GM12878 (cell line): Measurements from ENCODE around the gene LSM7. TPM values are rescaled to one million over a fixed set of nuclear protein-coding genes. Genes with fewer than 3 reads are reported as not detected.

ENCODE experiments used
- ATAC-seq: fragments of 200-7000 bp; cut with Tn5 transposase; 3 replicates; pipeline ENCODE4 v1.9.1; 2020; ENCODE audit warnings: mild to moderate bottlenecking, moderate library complexity
- BruUV-seq: library from RNA; stranded (reverse); fragments of 400-500 nt; replicated peaks from 2 replicates; lab custom pipeline; 2021; lab: Mats Ljungman, UMichigan
- CTCF ChIA-PET: fragments of 300-600 bp; sonication (Branson Sonifier 250); formaldehyde crosslinking; extraction: SDS; loops from one replicate; lab custom pipeline; 2021; ENCODE audit warnings: inconsistent platforms; lab: Yijun Ruan, JAX
- POLR2A ChIA-PET: fragments of 350-600 bp; formaldehyde crosslinking; extraction: SDS; loops from one replicate; lab custom pipeline; 2021; ENCODE audit warnings: inconsistent platforms; lab: Charles Lee
- RAD21 ChIA-PET: fragments of 300-600 bp; sonication (Branson Sonifier 250); formaldehyde crosslinking; loops from one replicate; lab custom pipeline; 2023; ENCODE audit warnings: antibody characterized with exemption; ENCODE audit not compliant: unreplicated experiment; lab: Charles Lee
- SMC1A ChIA-PET: fragments of 300-600 bp; sonication (Branson Sonifier 250); formaldehyde crosslinking; loops from one replicate; lab custom pipeline; 2023; ENCODE audit not compliant: unreplicated experiment, uncharacterized antibody; lab: Charles Lee
- DNase-seq: peaks from one replicate; pipeline ENCODE4 v3.0.0-alpha.2; 2011; ENCODE audit warnings: low read depth, low spot score
- FAIRE-seq: peaks from 3 replicates; lab custom pipeline; 2011; peaks lifted over from hg19 to GRCh38; lab: Jason Lieb, UNC
- H2AFZ ChIP-seq: 2 replicates; pipeline ENCODE4 v1.6.0; 2011; ENCODE audit warnings: low read depth, low read length, control low read depth; ENCODE audit not compliant: control insufficient read depth
- H3K27ac ChIP-seq: 2 replicates; pipeline ENCODE4 v1.5.1; 2011; ENCODE audit warnings: control low read depth; ENCODE audit not compliant: control insufficient read depth, insufficient read depth
- H3K27me3 ChIP-seq, 2 experiments: replicated peaks in 1 of 2; 2 replicates each; pipeline versions ENCODE4 v1.6.0 to v1.6.1; 2011; ENCODE audit warnings: low read length in 1 of 2; ENCODE audit not compliant: control insufficient read depth in 2 of 2, insufficient read depth in 2 of 2
- H3K36me3 ChIP-seq, 2 experiments: 2 replicates each; pipeline ENCODE4 v1.5.1; 2011; ENCODE audit warnings: low read length in 1 of 2; ENCODE audit not compliant: control insufficient read depth in 2 of 2, insufficient read depth in 2 of 2
- H3K4me1 ChIP-seq: 2 replicates; pipeline ENCODE4 v1.6.1; 2011; ENCODE audit warnings: mild to moderate bottlenecking, low read length, moderate library complexity, mixed read lengths; ENCODE audit not compliant: control insufficient read depth, insufficient read depth
- H3K4me2 ChIP-seq: 2 replicates; pipeline ENCODE4 v1.6.0; 2011; ENCODE audit warnings: control low read depth; ENCODE audit not compliant: control insufficient read depth, insufficient read depth
- H3K4me3 ChIP-seq: fragments of 200-600 bp; sonication (generic); 2 replicates; pipeline ENCODE4 v1.5.1; 2016
- H3K79me2 ChIP-seq: 2 replicates; pipeline ENCODE4 v1.6.0; 2011; ENCODE audit warnings: low read length; ENCODE audit not compliant: control insufficient read depth, insufficient read depth
- H3K9ac ChIP-seq: 2 replicates; pipeline ENCODE4 v1.8.0; 2011; ENCODE audit warnings: low read length, control low read depth, mixed read lengths; ENCODE audit not compliant: control insufficient read depth, insufficient read depth
- H3K9me3 ChIP-seq: replicated peaks from 3 replicates; pipeline ENCODE4 v1.5.1; 2011; ENCODE audit warnings: mild to moderate bottlenecking, low read length; ENCODE audit not compliant: control insufficient read depth, insufficient read depth
- H4K20me1 ChIP-seq: 2 replicates; pipeline ENCODE4 v1.6.0; 2011; ENCODE audit not compliant: control insufficient read depth, insufficient read depth
- ATF2 ChIP-seq: IDR thresholded peaks from 2 replicates; pipeline ENCODE4 v1.6.1; 2012; ENCODE audit warnings: low read length, inconsistent platforms
- BHLHE40 ChIP-seq, 2 experiments: fragments of 450-650 bp in 1 of 2; IDR thresholded peaks; 2 replicates each; pipeline ENCODE4 v1.6.1; 2011 to 2017; ENCODE audit warnings: low read depth in 2 of 2, borderline replicate concordance in 1 of 2, improper control_type of control experiment in 1 of 2, low read length in 1 of 2, mild to moderate bottlenecking in 1 of 2
- BMI1 ChIP-seq: fragments of 450-650 bp; IDR thresholded peaks from 2 replicates; pipeline ENCODE4 v1.6.1; 2016; ENCODE audit warnings: mild to moderate bottlenecking, moderate library complexity, borderline replicate concordance
- CBFB ChIP-seq: IDR thresholded peaks from 2 replicates; pipeline ENCODE4 v1.6.1; 2016; ENCODE audit warnings: antibody characterized with exemption, low read depth
- ESRRA ChIP-seq: IDR thresholded peaks from 2 replicates; pipeline ENCODE4 v1.6.1; 2012; ENCODE audit warnings: mild to moderate bottlenecking, low read length, improper control_type of control experiment
- HDAC2 ChIP-seq: fragments of 200-600 bp; sonication (generic); IDR thresholded peaks from 2 replicates; pipeline ENCODE4 v1.6.1; 2017
- NR2F1 ChIP-seq: fragments of 450-650 bp; conservative IDR thresholded peaks from 2 replicates; pipeline ENCODE4 v1.6.1; 2017; ENCODE audit warnings: mild to moderate bottlenecking
- NRF1 ChIP-seq: conservative IDR thresholded peaks from 2 replicates; pipeline ENCODE4 v1.6.1; 2011; ENCODE audit warnings: mild to moderate bottlenecking, low read depth, low read length, improper control_type of control experiment
- RUNX3 ChIP-seq: IDR thresholded peaks from 2 replicates; pipeline ENCODE4 v1.6.1; 2012; ENCODE audit warnings: low read length, inconsistent platforms
- SIN3A ChIP-seq: IDR thresholded peaks from 2 replicates; pipeline ENCODE4 v1.6.1; 2012; ENCODE audit warnings: low read depth, low read length, improper control_type of control experiment
- SKIL ChIP-seq: fragments of 450-650 bp; IDR thresholded peaks from 2 replicates; pipeline ENCODE4 v1.6.1; 2017; ENCODE audit warnings: mild to moderate bottlenecking, low read depth, inconsistent platforms; ENCODE audit not compliant: poor library complexity, severe bottlenecking
- STAT3 ChIP-seq: IDR thresholded peaks from 2 replicates; pipeline ENCODE4 v1.6.1; 2011; ENCODE audit warnings: low read depth, low read length, improper control_type of control experiment
- TCF7 ChIP-seq: IDR thresholded peaks from 2 replicates; pipeline ENCODE4 v1.6.1; 2014; ENCODE audit warnings: antibody characterized with exemption, borderline replicate concordance
- USF1 ChIP-seq: IDR thresholded peaks from 2 replicates; pipeline ENCODE4 v1.6.1; 2011; ENCODE audit warnings: borderline replicate concordance, low read depth, mild to moderate bottlenecking, moderate library complexity, mixed read lengths, low read length; ENCODE audit not compliant: insufficient read depth; ENCODE audit errors: extremely low read length
- YBX1 ChIP-seq: fragments of 450-650 bp; IDR thresholded peaks from 2 replicates; pipeline ENCODE4 v1.6.1; 2016; ENCODE audit warnings: antibody characterized with exemption
- ZNF217 ChIP-seq: fragments of 450-650 bp; IDR thresholded peaks from 2 replicates; pipeline ENCODE4 v1.6.1; 2017; ENCODE audit warnings: antibody characterized with exemption, mild to moderate bottlenecking
- ZZZ3 ChIP-seq: IDR thresholded peaks from 2 replicates; pipeline ENCODE4 v1.6.1; 2011; ENCODE audit warnings: low read depth; ENCODE audit not compliant: control insufficient read depth, insufficient read length
- WGBS: methylation state at CpG from one replicate; pipeline ENCODE4 v1.1.6; 2016; ENCODE audit warnings: low lambda C conversion rate; ENCODE audit not compliant: insufficient replicate concordance, insufficient coverage; ENCODE audit errors: missing lambda C conversion rate; 5-methylcytosine and 5-hydroxymethylcytosine counted together
- in situ Hi-C: fragments of 300-500 bp; cut with MboI; formaldehyde crosslinking; loops from 9 replicates; pipeline ENCODE4 v1.14.3; 2018; ENCODE audit warnings: mixed read lengths
- intact Hi-C: fragments of 100-400 bp; cut with micrococcal nuclease; formaldehyde crosslinking; loops from one replicate; pipeline ENCODE4 v1.14.2; 2022; ENCODE audit not compliant: unreplicated experiment
- polyA plus RNA-seq, 11 experiments: library from polyadenylated mRNA; depleted of rRNA in 4 of 11; unstranded in 6 of 11; stranded (reverse) in 5 of 11; fragments of >200 nt; fragmentation: Nextera tagmentation in 4 of 11; fragmentation: Illumina TruSeq in 1 of 11; extraction: Ambion mirVana in 4 of 11; extraction: Trizol in 1 of 11; gene quantifications; 1 replicate in 1 of 11; 2 replicates in 10 of 11; pipeline versions ENCODE4 v1.2.1 to v1.2.3, GENCODE V29; 2011 to 2016; ENCODE audit warnings: inconsistent platforms in 2 of 11, missing spikeins in 2 of 11, low read depth in 1 of 11
- total RNA-seq, 4 experiments: library from RNA; depleted of rRNA in 3 of 4; stranded (reverse); fragments of >200 nt in 3 of 4; fragmentation: Illumina TruSeq in 1 of 4; extraction: Trizol in 1 of 4; gene quantifications; 2 replicates each; pipeline versions ENCODE4 v1.2.1 to v1.2.3, GENCODE V29; 2013 to 2021

Gene LSM7
- total and polyA plus RNA-seq, 10 of the 15 experiments (the other 5 are each of a cell fraction or from before 2014, with no cell fraction given) = 24.4 to 424 (median 217) TPM

GRCh38 chr19:2317756-2318155 is 10.6 kb downstream of the LSM7 start:
- Histone ChIP-seq H3K9me3 (peaks cover 6% of the 10 kb centered on the region; the same call in 1 of the 3 replicates), H3K4me3 (no peak overlapping the region), H3K36me3 (peaks cover 0 to 4% of the 10 kb centered on the region in 2 experiments; a peak in 2 of 4 replicates), H3K9ac (no peak overlapping the region), H3K4me1 (peaks cover 3% of the 10 kb centered on the region; the same call in 1 of the 2 replicates), H3K27me3 (no peaks in the 10 kb centered on the region), H3K79me2 (no peaks in the 10 kb centered on the region), H3K27ac (no peak overlapping the region), H2AFZ (no peak overlapping the region), H3K4me2 (no peak overlapping the region), H4K20me1 (no peaks in the 10 kb centered on the region)
- in situ Hi-C loops = loop anchor here (5.0 kb wide), 1 partner anchor 85 kb away; no protein-coding TSS in a partner anchor
- DNase-seq = no peak
- no TSS peak for BruUV-seq
- RAD21 ChIA-PET = no interaction called here
- POLR2A ChIA-PET = interaction anchor here (1.3 kb wide), 1 partner anchor 8 kb away, joined by 3 read pairs; no protein-coding TSS in a partner anchor
- SMC1A ChIA-PET = interaction anchor here (1.3 kb wide), 1 partner anchor 79 kb away, joined by 3 read pairs; no protein-coding TSS in a partner anchor
- no peak for TF ChIP-seq YBX1
- TF ChIP-seq HDAC2 = no peak
- no peak for TF ChIP-seq SIN3A
- TF ChIP-seq ZNF217 = no peak
- no peak for TF ChIP-seq RUNX3
- TF ChIP-seq SKIL = no peak
- no peak for TF ChIP-seq ESRRA
- TF ChIP-seq NRF1 = no peak
- no peak for TF ChIP-seq BMI1
- no peak for TF ChIP-seq USF1
- no peak for TF ChIP-seq ATF2
- no peak for TF ChIP-seq STAT3
- no peak for TF ChIP-seq TCF7
- no peak for TF ChIP-seq NR2F1
- TF ChIP-seq CBFB = no peak
- no peak for TF ChIP-seq ZZZ3
- no peak for TF ChIP-seq BHLHE40 (IDR thresholded peaks at IDR 0.05; ENCODE audit: borderline replicate concordance in 1 of 2, low read depth in 2 of 2, low read length in 1 of 2)
- CTCF ChIA-PET = interaction anchor here (1.1 to 2.8 kb wide), 2 partner anchors 10 to 79 kb away, joined by 3 to 11 read pairs; partner anchors contain the start of genes LSM7 and SPPL2B
- no peak for FAIRE-seq
- WGBS = 82% methylated on average over 25 of the region's 25 CpGs
- intact Hi-C loops = no loop called here
- no peak for ATAC-seq
